Right forelimb (tissue), 1 donor: ENCODE data around the gene SDK1.
"Not testable (repeated sequence)": the region's sequence is repeated elsewhere in the genome, so short reads cannot be mapped to it uniquely, and the experiment has no call there.

ENCODE experiments used
- DNase-seq: peaks from one replicate; pipeline ENCODE4 v3.0.0-alpha.2; 2018

SDK1 gene

DNA sequence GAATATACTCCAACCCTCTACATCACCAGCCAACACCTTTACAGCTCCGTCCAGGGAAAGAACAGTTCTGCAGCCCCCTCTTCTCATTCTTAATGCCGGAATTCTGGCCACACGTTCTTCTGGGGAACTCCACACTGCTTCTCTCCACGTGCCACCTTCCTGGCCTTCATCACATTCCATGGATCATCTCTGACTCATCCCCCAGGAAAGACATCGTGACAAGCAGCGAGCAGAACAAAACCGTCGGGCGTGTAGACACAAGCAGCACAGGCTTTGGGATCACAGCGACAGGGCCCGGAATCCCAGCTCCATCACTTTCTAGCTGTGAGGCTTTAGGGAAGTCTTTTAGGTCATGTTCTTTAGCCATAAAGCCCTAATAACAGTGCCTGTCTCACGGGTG lies 790.7 kb downstream of the SDK1 start:
- DNase-seq, result no peak

DNA sequence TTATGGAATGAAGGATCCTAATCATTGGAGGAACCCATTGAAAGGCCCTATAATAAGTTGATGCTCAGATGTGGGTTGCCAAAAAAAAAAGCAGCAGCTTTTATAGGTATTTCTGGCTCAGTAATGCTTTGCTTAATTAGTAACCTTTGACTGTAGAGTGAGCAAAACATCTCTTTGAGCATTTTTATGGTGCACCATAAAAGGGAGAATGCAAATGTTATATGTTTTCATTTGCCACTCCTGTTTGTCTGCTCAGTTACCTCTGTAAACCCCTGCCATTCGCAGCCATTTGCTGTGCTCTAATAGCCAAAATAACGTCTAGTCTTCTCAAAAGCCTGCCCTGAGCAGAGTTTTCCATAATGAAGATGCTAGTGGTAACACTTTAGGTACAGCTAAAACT lies 792.0 kb downstream of the SDK1 start:
- DNase-seq, result no peak

DNA sequence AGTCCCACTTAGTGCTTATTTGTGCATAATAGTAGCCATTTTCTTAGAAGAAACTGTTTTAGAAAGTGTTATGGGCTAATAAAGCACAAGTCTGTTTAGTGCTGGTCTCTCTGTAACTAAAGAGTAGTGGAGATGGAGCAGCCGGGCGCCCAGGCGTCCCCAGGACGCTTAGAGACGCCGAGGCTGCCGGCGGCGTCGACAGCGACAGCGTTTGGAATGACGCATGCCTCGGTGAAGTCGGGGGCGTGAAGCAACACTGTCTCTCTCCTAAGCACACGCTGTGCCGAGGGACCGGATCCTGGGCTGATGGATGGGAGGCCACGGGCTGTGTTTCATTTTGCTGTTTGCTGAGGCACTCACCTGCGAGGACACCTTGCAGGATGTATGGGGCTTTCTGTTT lies 792.4 kb downstream of the SDK1 start:
- DNase-seq, result no peak

DNA sequence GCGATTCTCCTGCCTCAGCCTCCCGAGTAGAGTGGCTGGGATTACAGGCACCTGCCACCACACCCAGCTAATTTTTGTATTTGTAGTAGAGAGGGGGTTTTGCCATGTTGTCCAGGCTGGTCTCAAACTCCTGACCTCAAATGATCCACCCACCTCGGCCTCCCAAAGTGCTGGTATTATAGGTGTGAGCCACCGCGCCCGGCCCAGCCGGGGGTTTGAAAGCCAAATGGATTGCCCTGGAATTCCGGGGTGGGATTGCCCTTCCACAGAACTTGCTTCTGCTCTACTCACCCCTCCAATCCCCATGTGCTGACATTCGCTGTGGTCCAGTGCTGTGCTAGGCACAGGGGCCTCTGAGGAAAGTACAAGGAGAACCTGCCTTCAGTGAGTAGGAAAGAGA lies 793.1 kb downstream of the SDK1 start:
- not testable (repeated sequence) for DNase-seq

DNA sequence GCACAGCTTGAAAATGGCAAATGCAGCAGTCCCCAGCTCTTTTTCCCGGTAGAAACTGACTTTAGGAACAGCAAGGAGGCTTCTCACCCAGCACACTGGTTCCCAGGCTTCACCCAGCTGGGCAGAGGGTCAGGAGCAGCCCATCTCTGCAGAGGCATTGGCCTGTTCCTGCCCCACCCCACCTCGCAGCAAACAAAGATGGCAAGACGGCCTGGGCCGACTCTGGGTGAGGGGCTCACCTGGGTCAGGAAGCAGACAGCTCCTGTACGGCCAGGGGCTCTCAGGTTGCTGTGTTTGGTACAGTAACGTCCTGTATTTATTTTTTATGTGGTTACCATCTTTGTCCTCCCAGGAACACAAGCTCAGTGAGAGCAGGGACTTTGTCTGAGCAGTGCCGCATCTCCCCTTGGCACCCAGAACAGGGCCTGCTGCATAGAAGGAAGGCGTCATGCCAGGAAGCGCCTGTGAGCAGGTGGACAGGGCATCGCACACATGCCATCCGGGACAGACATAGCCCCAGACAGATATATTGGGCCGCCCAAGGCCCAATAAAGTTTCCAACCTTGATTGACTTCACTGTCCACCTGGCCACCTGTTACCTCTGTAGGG lies 796.1 kb downstream of the SDK1 start:
- DNase-seq, result no peak

DNA sequence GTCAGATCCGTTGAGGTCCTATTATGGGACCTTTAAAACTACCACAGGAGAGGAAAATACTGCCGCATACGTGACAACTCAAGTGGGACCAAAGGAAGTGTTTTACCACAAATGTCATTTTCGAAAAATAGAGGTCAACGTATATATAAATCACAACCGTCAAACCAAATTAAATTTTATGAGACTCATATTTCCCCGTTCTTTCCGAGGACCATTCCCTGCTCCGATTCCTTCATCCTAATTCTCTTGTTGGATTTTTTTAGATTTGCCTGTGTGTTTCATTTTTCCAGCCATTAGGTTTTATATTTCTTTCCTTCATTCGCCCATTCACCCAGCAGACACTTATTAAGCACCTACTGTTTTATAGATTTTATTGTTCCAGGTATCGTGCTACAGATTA lies 797.1 kb downstream of the SDK1 start:
- no peak for DNase-seq

DNA sequence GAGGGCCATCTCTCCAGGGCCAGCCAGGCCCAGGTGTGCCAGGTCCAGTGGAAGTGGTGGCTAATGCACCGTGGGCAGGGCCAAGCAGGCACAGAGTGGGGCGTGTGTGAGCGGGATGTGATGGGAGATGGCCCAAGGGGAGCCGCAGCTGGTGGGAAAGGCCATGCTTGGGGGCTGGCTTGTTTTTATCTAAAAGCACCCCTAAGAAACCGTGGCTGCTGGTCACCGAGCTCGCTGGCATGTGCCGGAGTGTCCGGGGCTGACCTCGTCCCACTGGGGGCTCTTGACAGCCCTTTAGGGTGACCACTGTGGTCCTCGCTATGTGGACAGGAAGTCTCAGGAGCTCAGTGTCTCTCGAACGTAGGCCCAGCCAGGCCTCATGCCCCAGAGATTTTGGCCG lies 798.6 kb downstream of the SDK1 start:
- DNase-seq, result no peak

DNA sequence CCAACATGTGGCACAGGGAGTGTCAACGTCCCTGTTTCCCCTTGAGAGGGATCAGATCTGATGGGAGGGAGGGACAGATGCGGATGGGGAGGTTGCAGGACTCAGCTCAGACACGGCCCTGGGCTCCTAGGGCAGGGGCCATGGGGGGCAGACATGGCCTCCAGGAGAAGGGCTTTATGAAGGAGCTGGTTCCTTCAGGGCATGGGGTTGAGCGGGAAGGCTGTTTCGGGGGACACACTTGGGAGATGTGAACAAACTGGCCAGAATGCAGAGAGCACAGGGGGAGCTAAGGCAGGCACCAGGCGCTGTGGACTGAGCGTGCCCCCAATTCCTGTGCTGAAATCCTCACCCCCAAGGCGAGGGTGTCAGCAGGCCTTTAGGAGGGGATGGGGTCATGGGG lies 799.1 kb downstream of the SDK1 start:
- no peak for DNase-seq

DNA sequence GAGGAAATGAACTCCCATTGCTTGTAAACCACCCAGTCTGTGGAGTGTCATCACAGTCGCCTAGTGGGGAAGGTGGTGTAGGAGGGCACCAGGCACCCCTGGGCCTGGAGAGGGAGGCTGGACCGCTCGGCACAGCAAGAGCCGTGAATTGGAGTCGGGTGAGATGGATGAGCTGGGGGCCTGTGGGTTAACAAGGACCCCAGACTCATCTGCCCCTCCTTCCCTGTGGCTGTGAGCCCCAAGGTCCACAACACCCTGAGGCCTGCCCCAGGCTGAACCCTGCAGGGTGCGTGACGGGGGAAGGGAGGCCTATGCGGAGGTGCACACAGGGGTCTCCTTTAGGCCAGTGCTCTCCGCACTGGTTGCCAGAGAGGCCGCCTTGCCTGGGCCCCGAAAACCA lies 799.6 kb downstream of the SDK1 start:
- no peak for DNase-seq

DNA sequence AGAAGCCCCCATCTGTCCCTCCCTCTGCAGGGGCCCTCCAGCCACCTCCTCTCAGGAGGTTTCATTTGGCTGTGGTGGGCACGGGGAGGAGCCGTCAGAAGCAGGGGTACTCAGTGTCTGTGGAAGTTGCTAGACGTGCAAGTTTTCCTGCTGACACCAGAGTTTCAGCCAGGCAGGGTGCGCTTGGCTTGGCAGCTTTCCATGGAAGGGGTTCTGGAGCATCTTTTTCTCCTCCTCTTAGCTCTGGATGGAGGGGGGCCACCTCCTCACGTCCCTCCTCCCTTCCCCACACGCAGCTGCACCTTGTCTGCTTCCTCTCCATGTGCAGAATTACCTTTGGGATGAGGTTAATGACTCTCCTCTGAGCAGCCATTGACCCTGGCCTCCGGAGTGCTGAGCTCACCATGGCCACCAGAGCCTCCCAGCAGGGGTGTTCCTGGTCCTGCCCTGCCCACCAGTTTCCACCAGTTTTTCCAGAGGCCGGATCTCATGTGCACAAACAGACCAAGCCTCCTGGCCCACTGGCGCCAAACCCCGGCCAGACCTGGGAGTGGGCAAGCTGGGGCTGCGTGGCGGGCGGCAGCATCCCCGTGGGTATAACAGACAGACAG lies 801.3 kb downstream of the SDK1 start:
- no peak for DNase-seq

DNA sequence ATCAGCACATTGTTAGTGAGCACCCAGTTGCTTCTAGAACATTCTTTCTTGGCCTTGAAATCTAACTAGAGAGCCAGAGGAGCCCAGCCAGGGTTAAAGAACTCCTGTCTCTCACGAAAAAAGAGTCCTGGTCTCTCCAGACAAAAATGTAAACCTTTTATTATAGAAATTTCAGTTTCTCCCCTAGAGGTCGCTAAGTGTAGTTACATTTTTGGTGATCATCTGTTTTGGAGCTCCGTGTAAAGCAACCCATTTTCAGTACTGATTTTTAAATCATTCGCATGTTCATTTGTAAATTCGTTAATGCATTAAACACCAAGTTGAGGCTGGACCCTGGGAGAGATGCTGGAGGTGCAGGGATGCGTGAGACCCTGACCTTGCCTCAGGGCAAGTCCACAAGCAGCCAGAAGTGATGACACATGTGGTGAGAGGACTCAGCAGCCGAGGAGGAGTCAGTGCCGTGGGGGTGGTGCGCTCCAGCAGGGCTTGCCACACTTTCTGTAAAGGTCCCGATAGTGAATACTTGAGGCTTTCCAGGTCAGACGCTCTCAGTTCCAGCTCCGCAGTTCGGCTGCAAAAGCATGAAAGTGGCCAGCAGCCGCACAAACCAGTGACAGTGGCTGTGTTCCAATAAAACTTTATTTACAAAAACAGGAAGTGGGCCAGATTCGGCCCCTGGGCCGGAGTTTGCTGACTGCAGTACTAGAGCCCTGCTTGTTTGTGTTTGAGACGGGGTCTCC lies 802.5 kb downstream of the SDK1 start:
- DNase-seq, result no peak

DNA sequence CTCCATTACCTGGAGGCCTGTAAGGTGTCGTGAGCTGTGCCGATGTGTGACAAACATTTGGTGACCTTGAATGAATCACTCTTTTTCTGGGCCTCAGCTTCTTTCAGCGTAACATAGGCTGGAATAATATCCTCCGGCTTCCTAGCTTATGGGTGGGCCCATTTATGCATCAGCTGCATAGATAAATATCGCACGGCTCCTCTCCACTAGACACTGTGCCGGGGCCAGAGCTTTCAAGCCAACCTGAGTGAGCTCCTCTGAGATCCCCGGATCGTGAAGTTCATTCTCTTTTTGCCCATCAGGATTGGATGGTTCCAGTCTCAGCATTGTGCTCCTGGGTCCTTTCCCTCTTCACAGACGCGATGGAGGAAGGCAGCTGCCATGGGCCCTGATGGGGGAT lies 806.8 kb downstream of the SDK1 start:
- DNase-seq, result no peak

DNA sequence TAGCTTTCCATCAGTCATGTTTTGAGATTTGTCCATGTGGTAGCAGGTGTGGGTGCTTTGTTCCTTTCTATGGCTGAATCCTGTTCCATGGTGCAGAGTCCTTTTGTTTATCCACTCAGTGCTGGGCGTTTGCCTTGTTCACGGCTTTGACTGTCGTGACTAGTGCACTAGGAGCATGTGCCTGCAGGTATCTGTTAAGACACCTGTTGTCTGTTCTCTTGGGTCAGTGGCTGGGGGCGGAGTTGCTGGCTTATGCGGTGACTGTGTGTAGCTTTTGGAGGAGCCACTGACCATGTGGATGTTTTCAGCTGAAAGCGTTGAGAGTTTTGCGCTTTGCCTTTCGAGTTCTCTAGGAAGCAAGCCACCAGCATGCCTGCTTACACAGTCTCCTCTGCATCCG lies 807.9 kb downstream of the SDK1 start:
- DNase-seq, result no peak

DNA sequence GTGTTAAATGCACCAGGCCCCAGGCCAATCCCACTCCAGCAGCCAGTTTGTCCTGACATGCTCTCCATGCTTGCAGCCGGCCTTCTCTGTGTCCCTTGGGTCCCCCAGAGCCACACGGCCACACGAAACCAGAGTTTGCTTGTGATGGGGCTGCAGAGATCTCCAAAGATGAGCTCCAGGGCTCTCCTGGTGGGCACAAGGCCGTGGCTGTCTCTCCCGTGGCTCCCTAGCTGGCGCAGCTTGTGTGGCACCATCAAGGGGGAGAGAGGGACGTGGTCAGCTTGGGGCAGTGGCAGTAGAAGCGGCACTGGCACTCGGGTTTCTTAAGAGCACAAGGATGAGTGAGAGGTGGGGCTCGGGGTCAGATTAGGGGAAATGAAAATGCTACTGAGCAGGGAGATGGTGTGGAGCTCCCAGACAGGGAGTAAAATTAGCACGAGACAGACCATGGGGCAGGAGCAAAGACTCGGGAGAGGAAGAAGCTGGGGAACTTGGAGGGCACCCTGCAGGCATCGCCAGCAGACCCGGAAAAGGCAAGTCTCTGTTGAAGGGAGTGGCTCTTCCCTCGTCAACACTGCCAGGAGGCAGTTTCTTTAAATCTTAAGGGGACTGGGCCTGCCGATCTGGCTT lies 808.5 kb downstream of the SDK1 start:
- no peak for DNase-seq

DNA sequence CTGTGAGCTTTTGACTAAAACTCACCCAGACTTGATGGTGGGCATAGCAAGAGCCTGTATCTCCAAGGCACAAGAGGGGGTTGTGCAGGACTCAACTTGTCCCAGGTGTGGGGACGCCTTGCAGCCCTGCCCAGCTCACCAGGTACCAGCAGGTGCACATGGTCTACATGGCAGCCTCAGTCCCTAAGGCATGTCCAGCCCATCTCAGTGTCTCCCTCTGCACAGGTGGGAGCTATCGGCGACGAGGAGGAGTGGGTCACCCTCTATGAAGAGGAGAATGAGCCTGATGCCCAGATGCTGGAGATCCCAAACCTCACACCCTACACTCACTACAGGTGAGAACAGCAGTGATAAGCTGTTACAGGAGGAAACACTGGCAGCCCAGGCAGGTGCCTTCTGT lies 809.4 kb downstream of the SDK1 start:
- DNase-seq, result no peak

DNA sequence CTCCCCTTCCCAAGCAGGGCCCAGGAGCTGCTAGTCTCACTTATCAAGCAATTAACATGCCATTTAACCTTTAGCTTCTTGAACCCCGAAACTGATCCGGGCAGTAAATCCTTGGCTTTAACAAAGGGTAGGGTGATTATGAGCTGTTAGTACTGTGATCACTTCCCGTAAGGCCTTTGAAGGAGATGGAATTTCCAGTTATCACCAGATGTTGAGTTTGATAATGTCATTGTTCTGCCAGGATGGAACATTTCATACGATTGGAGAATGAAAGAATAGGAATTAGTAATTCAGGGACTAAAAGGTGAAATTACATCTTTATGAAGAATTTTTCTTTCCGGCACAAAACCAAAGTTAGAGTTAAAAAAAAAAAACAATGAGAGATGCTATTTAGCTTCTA lies 810.1 kb downstream of the SDK1 start:
- no peak for DNase-seq

DNA sequence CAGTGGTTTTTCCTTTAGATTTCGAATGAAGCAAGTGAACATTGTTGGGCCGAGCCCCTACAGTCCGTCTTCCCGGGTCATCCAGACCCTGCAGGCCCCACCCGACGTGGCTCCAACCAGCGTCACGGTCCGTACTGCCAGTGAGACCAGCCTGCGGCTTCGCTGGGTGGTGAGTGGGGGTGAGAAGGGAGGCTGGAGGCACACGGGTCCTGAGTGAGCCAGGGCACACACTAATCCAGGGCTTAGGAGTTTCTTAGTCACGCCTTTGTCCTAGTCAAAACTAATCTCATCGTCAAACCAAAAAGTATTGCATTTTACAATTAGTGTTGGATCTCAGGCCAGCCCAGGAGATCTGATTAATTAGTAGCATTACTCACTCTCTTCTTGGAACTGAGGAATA lies 812.2 kb downstream of the SDK1 start:
- no peak for DNase-seq

DNA sequence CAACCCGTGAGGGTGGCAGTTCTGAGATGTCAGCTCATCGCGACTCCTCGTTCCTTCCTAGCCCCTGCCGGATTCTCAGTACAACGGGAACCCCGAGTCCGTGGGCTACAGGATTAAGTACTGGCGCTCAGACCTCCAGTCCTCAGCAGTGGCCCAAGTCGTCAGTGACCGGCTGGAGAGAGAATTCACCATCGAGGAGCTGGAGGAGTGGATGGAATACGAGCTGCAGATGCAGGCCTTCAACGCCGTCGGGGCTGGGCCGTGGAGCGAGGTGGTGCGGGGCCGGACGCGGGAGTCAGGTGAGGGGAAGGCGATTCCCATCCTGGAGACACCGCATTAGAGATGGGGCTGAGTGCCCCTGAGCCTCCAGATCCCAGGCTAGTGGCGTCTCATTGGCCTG lies 812.9 kb downstream of the SDK1 start:
- no peak for DNase-seq

DNA sequence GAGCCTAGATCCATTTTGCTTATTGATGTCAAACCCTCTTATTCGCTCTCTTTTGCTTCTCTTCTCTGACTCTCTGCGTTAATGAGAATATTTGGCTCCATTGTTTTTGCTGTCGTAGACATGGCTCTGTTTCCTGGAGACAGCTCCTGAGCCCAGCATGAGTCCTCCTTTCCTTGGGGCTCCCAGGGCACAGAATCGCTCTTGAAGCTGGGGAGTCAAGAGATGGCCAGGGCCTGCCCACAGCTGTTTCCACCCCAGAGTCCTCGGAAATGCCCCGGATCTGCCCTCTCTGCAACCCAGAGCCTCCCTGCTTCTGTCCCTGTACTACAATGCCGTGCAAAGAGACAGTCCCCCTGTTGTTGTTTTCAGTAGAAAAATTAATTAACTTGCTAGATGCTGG lies 814.4 kb downstream of the SDK1 start:
- DNase-seq, result no peak

DNA sequence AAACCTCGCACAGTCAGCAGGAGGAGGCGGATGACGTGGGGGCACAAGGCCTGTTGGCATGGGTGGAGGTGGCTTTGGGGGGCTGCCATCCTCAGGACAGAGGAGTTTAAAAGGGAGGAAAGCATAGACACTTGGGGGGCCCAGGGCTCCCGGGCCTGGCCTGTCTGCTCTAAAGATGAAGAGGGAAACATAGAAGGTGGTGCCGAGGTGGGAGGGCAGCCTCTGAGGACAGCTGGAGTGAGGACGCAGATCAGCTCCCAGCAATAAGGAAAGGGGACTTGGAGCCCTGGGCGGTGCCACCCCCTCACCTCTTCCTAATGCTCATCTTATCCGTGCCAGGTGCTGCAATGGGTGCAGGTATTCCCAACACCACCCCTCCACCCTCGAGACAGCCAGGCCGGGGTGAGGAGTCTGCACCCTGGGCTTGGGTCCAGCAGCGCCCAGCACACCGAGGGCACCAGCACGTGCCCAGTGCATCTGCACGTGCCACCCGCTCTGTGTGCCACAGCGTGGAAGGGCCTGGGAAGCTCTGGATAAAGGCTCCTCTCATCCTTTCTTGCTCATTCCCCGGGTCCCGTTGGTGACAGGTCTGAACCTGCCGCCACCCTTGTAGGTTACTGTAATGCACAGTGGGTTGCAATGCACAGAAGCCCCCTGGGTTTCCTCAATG lies 815.0 kb downstream of the SDK1 start:
- peak; percentile 20 for DNase-seq

DNA sequence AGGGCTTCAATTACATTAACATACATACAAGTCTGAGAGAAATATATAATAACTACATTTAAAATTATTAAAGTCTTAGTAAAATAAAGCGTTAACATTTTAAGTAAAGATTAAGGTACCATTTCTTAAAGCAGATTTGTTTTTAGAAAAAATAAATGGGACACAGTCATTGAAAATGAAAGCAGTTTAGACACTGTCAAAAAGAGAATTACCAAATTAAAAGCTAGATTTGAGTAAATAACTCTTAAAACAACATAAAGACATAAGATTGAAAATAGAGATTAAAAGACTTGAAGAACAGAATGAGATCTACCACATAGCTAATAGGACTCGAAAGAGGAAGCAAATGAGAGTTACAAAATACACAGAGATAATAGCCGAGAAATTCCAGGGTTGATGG lies 818.8 kb downstream of the SDK1 start:
- DNase-seq, result no peak

DNA sequence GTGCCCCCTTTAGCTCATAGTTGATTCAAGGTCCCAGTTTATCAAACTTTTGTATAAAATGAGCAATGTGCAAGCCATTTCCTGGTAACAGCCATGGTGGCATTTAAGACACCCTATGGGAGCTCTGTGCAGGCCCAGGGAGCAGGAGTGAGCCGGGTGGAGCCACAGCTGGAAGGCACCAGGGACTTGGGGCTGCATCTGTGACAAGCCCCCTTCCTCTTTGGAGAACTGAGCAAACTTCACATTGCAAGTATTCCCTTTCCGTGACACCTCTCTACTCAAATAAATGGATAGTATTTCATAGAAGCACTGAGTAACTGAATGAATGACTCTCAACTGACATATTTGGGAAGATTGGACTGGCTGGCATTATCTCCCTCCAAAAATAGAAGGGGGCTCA lies 822.3 kb downstream of the SDK1 start:
- peak; percentile 3 for DNase-seq

DNA sequence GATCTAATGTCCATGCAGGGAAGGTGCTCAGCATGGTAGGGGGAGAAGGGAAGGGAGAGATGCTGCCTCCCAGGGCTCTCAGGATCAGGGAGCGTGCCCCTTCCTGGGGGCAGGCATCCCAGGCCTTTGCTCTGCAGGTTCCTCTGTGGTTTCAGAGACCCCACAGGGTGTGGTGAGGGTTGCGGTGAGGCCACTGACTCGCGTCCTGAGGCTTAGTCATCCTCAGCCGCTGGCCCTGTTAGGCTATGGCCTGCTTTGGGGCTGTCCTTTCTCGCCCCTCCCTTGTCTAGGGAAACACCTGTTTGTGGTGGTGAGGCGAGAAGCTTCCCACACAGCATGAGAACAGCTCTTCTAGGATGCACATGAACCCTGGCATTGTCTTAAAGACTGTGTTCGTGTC lies 822.8 kb downstream of the SDK1 start:
- no peak for DNase-seq
